Activated T-helper 2 cell treated with anti-CD3 and anti-CD28 coated beads, Interferon-gamma antibody, Interleukin-2, Interleukin-4, amounts not matched to agents 10 μg/mL and 5 μg/mL and 100 μg/mL, durations not matched to agents 14 hours and 24 hours and 36 hours (primary cell): ENCODE data around the gene NRTN. TPM values are rescaled to one million over a fixed set of nuclear protein-coding genes. Genes with fewer than 3 reads are reported as not detected.
"Not testable (repeated sequence)": the region's sequence is repeated elsewhere in the genome, so short reads cannot be mapped to it uniquely, and the experiment has no call there.

Source experiments
- DNase-seq: peaks from one replicate; pipeline ENCODE4 v3.0.0; 2021; ENCODE audit warnings: low spot score
- H3K27ac Mint-ChIP-seq: one replicate; pipeline ENCODE4 v1.8.0; 2021; ENCODE audit warnings: mixed read lengths
- H3K27me3 Mint-ChIP-seq: one replicate; pipeline ENCODE4 v1.8.0; 2021; ENCODE audit warnings: low read depth, mixed read lengths
- H3K36me3 Mint-ChIP-seq: one replicate; pipeline ENCODE4 v1.8.0; 2021; ENCODE audit warnings: low read depth, mixed read lengths
- H3K4me1 Mint-ChIP-seq: one replicate; pipeline ENCODE4 v1.8.0; 2021; ENCODE audit warnings: low read depth, mixed read lengths
- H3K4me3 Mint-ChIP-seq: one replicate; pipeline ENCODE4 v1.8.0; 2021; ENCODE audit warnings: low read depth, mild to moderate bottlenecking, moderate library complexity, mixed read lengths
- H3K9me3 Mint-ChIP-seq: one replicate; pipeline ENCODE4 v1.8.0; 2021; ENCODE audit warnings: mixed read lengths
- intact Hi-C: fragments of 100-400 bp; cut with micrococcal nuclease; formaldehyde crosslinking; loops from one replicate; pipeline ENCODE4 v1.15.1; 2023
- total RNA-seq: library from RNA; stranded (reverse); gene quantifications from 2 replicates; pipeline ENCODE4 v1.2.3, GENCODE V29; 2022

The NRTN gene
- total RNA-seq, 1 donor from 2014 or later, result 0.87 TPM

DNA sequence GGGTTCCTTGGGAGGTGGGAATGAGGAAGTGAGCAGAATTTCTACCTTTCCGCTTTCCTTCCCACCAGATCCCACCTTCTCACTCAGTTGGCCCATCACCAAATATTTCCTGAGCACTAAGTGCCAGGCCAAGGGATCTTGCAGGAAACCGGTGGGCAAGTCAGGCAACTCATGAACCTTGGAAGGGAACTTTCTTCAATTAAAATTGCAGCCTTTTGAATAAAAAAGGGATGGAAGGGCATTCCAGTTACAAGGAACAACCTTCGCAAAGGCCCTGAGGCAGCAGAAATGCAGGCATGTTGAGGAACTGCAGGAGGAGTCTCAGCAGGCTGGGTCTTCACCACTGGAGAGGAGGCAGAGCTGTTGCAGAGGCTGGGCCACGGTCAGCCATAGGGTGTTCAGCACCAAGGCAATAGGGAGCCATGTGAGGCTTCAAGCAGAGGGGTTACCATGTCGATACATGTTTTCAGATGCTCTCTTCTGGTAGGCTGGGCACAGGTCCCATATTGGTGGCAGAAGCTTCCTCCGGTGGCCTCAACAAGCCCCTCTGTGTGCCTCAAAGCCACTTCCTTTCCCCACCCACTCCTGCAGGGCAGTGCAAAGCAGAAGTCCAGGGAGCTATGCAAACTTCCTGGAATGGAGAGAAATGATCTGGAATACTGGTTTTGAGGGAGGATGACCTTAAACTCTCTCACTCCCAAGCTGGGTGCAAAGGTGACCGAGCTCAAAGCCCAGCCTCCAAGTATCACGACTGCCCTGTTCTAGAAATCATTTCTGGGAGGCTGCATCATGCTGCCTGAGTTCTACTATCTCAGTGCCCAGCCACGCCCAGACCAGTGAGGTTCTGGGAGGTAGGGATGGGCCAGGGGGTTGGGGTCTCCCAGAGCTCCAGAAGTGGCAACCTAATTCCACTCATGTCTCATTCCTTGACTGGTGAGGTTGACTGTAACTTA is 34.5 kb downstream of the NRTN start, which contains the start of gene FUT6:
TSS of gene FUT6 (minus strand) at position 638 of the 953 bp plus-strand sequence. CDS start 7,135 bp downstream, outside the sequence.
- no peak for DNase-seq
- Mint-ChIP-seq H3K4me1 (peaks cover 4% of the 10 kb centered on the region), H3K36me3 (no peaks in the 10 kb centered on the region), H3K9me3 (no peaks in the 10 kb centered on the region), H3K27me3 (no peaks in the 10 kb centered on the region), H3K27ac (no peak within 1 kb of the TSS), H3K4me3 (no peak within 1 kb of the TSS)
- intact Hi-C loops, result no loop called here

DNA sequence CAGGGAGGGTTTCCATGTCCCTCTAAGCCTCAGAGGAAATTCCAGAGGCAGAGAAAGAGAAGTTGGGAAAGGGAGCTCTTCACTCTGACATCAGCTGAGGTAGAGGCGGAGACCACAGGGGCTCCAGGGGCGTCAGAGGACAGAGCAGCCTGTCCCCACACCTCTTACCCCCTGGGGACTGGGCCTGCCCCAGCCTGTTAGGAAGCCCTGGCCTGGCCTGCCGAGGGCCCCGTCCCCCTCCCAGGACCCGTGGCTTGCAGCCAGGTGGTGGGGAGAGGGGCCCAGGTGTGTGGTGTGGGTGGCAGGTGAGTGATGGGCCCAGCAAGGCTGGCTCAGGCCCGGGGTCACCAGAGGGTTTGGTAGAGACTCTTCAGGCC is 36.9 kb downstream of the NRTN start:
- DNase-seq, H3K4me3 Mint-ChIP-seq, H3K9me3 Mint-ChIP-seq, H3K27ac Mint-ChIP-seq, H3K27me3 Mint-ChIP-seq, intact Hi-C loops, H3K4me1 Mint-ChIP-seq, H3K36me3 Mint-ChIP-seq: not testable (repeated sequence)

DNA sequence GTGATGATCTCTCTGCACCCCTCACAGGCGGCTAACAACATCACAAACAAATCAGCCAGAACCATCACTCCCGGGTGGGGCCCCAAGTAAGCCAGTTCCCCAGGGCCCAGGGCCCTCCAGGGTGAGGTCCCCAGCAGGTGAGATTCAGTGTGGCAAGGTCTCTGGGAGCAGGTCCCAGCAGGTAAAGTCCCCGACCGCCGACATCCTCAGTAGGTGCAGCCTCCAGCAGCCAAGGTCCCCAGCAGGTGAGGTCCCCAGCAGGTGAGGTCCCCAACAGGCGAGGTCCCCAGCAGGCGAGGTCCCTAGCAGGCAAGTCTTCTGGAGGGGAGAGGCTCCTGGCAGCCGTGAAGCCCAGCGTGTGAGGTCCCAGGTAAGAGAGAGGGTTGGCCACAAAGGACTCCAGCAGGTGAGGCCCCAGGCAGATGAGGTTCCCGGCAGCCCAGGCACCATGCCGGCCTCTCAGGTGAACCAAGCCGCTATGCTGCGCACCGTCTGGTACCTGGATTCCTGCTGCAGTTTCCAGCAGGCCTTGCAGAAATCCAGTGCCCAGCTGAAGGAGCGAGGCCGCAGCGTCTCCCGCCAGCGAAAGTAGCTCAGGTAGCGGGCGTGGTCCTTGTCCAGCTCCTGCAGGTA is 38.5 kb downstream of the NRTN start:
- intact Hi-C loops, result no loop called here
- Mint-ChIP-seq H3K27me3 (no peaks in the 10 kb centered on the region), H3K4me3 (no peak overlapping the region), H3K27ac (no peak overlapping the region), H3K9me3 (no peaks in the 10 kb centered on the region), H3K36me3 (no peaks in the 10 kb centered on the region), H3K4me1 (peaks cover 4% of the 10 kb centered on the region)
- DNase-seq, result no peak

DNA sequence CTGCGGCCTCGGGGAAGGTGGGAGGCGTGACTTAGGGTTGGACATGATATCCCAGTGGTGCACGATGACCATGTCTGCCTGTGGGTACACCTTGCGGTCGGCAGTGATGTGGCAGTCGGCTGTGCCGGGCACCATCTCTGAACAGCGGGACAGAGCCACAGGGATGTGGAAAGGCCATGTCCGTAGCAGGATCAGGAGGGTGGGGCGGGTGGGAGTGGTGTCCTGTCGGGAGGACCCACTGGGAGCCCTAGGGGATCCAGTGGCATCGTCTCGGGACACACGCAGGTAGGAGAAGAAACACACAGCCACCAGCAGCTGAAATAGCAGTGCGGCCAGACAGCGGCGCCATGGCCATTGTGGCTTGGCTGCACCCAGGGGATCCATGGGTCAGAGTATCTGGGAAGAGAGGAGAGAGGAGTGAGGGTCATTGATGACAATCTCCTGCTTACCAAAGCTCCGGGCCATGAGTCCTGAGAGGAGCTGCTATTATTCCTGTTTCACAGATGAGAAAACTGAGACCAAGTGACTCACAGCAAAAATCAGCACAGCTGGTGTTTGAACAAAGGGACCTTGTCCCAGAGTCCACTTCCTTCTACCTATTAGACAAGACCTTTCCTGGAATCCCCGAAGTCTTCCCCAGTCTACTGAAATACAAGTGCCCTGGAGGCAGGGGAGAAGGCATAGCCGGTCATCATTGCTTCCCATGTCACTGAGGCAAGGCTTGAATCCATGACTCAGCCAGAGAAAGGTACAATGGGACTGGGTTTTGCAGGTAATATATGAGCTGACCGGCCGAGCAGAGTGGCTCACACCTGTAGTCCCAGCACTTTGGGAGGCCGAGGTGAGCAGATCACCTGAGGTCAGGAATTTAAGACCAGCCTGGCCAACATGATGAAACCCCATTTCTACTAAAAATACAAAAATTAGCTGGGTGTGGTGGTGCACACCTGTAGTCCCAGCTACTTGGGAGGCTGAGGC is 39.9 kb downstream of the NRTN start:
- no peak overlapping the region for H3K27ac Mint-ChIP-seq
- intact Hi-C loops, result no loop called here
- no peaks in the 10 kb centered on the region for H3K9me3 Mint-ChIP-seq
- no peak overlapping the region for H3K4me3 Mint-ChIP-seq
- H3K27me3 Mint-ChIP-seq, result no peaks in the 10 kb centered on the region
- H3K36me3 Mint-ChIP-seq, result no peaks in the 10 kb centered on the region
- H3K4me1 Mint-ChIP-seq, result no peaks in the 10 kb centered on the region
- DNase-seq, result no peak

DNA sequence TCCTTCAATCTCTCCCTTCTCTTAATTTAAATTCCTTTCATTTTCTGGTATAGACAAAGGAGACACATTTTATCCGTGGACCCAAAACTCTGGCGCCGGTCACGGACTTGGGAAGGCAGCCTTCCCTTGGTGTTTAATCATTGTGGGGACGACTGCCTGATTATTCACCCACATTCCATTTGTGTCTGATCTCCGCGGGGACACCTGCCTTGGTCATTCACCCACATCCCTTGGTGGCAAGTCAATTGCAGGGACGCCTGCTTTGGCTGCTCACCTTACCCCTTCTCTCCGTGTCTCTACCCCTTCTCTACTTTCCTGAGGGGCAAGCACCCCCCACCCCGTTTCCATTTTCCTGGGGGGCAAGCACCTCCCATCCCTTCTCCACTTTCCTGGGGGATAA is 43.0 kb downstream of the NRTN start:
- H3K27ac Mint-ChIP-seq, DNase-seq, H3K4me1 Mint-ChIP-seq, H3K4me3 Mint-ChIP-seq, H3K27me3 Mint-ChIP-seq, intact Hi-C loops, H3K36me3 Mint-ChIP-seq, H3K9me3 Mint-ChIP-seq: not testable (repeated sequence)

DNA sequence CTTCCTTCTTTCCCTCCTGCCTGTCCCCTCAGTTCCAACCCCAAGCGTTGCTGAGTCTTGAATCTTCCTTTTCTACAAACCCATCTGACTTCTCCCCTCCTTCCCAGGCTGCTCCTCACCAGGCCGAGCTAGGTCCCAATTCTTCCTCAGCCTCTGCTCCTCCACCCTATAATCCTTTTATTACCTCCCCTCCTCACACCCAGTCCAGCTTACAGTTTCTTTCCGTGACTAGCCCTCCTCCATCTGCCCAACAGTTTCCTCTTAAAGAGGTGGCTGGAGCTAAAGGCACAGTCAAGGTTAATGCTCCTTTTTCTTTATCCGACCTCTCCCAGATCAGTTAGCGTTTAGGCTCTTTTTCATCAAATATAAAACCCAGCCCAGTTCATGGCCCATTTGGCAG is 43.8 kb downstream of the NRTN start:
- not testable (repeated sequence) for H3K27ac Mint-ChIP-seq, DNase-seq, H3K36me3 Mint-ChIP-seq

DNA sequence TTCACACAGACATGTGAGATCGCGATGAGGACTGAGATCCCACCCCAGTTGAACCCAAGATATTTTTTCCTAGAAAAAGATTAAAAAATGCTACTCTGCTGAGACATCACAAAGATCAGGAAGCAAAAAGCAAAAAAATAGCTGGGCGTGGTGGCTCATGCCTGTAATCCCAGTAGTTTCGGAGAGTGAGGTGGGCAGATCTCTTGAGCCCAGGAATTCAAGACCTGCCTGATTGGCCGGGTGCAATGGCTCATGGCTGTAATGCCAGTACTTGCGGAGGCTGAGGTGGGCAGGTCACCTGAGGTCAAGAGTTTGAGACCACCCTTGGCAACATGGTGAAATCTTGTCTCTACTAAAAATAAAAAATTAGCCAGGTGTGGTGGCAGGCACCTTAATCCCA is 45.3 kb downstream of the NRTN start:
- Mint-ChIP-seq H3K4me1 (peaks cover 2% of the 10 kb centered on the region), H3K36me3 (no peaks in the 10 kb centered on the region), H3K27me3 (no peaks in the 10 kb centered on the region), H3K9me3 (no peaks in the 10 kb centered on the region), H3K4me3 (no peak overlapping the region), H3K27ac (no peak overlapping the region)
- intact Hi-C loops, result no loop called here
- no peak for DNase-seq

More for the DNA sequence above, 43.8 kb downstream of the NRTN start:
- H3K4me3 Mint-ChIP-seq, H3K9me3 Mint-ChIP-seq, H3K27me3 Mint-ChIP-seq, intact Hi-C loops, H3K4me1 Mint-ChIP-seq: not testable (repeated sequence)

DNA sequence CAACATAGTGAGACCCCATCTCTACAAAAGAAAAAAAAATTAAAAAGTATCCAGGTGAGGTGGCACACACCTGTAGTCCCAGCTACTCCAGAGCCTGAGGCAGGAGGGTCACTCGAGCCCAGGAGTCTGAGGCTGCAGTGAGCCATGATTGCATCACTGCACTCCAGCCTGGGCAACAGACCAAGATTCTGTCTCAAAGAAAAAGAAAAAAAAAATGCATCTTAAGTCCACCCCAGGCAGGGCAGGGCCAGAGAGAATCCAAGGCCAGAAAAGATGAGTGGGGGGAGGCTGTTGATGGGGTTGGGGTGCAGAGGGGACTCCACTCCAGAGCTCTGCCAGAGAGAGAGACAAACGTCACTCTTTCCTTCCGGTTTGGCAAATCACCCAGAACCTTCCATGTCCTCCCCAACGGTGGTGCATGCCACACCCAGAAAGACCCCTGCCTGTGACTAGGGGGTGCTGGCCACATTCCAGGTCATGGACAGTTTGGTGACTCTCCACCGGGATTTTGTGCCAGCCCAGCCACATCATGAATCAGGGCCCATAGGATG is 46.0 kb downstream of the NRTN start:
- peaks cover 2% of the 10 kb centered on the region for H3K4me1 Mint-ChIP-seq

DNA sequence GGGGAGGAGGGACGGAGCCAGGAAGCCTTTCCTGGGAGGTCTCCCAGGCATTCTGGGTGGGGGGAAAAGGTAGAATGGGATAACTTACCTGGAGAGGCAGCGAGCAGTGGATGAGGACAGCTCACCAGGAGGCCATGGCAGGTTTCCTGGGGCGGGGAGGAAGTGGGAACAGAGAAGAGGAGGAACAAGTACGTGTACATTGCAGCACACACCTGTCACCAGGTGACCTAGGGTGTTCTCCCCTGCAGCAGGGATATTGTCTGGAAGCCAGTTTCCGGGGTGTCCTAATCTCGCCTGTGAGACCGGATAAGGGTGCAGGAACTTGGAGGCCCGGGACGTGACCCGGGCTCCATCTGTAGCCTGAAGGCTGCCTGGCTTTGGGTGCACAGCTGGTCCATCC is 46.4 kb downstream of the NRTN start, which contains the start of gene FUT3:
TSS of gene FUT3 (minus strand) at position 148 of the 400 bp plus-strand sequence.
- H3K4me1 Mint-ChIP-seq, result peaks cover 2% of the 10 kb centered on the region

More for the DNA sequence above, 46.0 kb downstream of the NRTN start:
- H3K36me3 Mint-ChIP-seq, result no peaks in the 10 kb centered on the region
- H3K27me3 Mint-ChIP-seq, result no peaks in the 10 kb centered on the region
- DNase-seq, result no peak
- H3K4me3 Mint-ChIP-seq, result no peak overlapping the region
- H3K27ac Mint-ChIP-seq, result no peak overlapping the region
- intact Hi-C loops, result no loop called here
- no peaks in the 10 kb centered on the region for H3K9me3 Mint-ChIP-seq

DNA sequence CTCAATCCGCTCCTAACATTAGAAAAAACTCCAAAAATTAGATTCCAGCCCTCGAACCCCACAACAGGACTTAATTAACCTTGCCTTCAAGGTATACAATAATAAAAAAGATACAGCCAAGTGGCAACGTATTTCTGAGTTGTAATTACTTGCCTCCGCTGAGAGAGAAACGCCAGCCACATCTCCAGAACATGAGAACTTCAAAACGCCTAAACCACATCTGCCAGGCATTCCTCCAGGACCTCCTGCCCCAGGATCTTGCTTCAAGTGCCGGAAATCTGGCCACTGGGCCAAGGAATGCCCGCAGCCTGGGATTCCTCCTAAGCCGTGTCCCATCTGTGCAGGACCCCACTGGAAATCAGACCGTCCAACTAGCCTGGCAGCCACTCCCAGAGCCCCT is 49.3 kb downstream of the NRTN start:
- H3K4me3 Mint-ChIP-seq, H3K36me3 Mint-ChIP-seq, DNase-seq, H3K9me3 Mint-ChIP-seq, H3K4me1 Mint-ChIP-seq, H3K27me3 Mint-ChIP-seq, intact Hi-C loops, H3K27ac Mint-ChIP-seq: not testable (repeated sequence)

More for the DNA sequence above, 46.4 kb downstream of the NRTN start, which contains the start of gene FUT3:
- intact Hi-C loops, result no loop called here
- no peak for DNase-seq
- Mint-ChIP-seq H3K27me3 (no peaks in the 10 kb centered on the region), H3K27ac (no peak within 1 kb of the TSS), H3K36me3 (no peaks in the 10 kb centered on the region), H3K4me3 (no peak within 1 kb of the TSS), H3K9me3 (no peaks in the 10 kb centered on the region)

DNA sequence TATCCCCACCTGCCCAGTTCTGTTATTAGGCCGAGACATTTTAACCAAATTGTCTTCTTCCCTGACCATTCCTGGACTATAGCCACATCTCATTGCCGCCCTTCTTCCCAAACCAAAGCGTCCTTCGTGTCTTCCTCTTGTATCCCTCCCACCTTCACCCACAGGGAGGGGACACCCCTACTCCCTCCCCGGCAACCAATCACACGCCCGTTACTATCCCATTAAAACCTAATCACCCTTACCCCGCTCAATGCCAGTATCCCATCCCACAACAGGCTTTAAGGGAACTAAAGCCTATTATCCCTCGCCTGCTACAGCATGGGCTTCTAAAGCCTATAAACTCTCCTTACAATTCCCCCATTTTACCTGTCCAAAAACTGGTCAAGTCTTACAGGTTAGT is 50.3 kb downstream of the NRTN start:
- H3K36me3 Mint-ChIP-seq, intact Hi-C loops: not testable (repeated sequence)

More for the DNA sequence above, 50.3 kb downstream of the NRTN start:
- DNase-seq, H3K4me3 Mint-ChIP-seq, H3K4me1 Mint-ChIP-seq, H3K27me3 Mint-ChIP-seq, H3K27ac Mint-ChIP-seq, H3K9me3 Mint-ChIP-seq: not testable (repeated sequence)
